OCI-M1 (cell line): ENCODE data around the gene ACTN1.

Source experiments
- DNase-seq: peaks from one replicate; lab custom pipeline; 2025; lab: John Stamatoyannopoulos, UW

ACTN1 gene

DNA sequence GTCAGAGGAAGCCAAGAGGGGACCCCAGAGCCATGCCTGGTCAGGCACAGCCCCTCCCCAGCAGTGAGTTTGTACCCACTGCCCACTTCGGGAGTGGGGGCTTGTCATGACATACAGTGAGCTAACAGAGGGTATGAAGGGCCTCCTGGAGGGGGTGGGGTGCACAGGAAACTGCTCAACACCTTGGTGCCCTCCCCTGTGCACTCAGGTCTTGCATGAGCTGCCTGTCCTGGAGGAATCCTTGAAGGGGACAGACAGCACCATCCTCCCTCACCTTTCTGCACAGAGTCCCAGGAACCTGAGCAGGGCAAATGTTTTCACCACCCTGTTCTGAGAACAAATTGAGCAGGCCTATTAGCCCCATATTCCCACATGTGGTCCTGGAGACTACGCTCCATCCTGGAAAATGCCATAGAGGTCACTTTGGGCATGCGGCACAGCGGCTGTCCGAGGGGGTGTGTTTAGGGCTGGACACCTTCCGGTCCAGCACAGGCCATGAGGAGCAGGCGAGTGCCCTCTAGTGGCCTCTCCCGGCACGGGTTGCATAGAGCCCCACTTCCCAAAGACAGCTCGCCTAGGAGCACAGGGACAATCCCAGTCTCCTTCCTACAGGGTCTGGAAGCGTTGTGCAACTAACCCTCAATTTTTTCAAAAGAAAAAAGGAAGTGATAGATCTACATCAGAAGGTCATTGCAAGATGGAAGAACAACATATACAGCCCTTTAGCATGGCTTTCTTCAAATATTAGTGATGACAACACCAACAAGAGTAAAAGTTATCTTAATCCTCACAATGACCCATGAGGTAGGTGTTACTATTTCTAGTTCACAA lies 154.4 kb downstream of the ACTN1 start:
- DNase-seq: peak; percentile 88

DNA sequence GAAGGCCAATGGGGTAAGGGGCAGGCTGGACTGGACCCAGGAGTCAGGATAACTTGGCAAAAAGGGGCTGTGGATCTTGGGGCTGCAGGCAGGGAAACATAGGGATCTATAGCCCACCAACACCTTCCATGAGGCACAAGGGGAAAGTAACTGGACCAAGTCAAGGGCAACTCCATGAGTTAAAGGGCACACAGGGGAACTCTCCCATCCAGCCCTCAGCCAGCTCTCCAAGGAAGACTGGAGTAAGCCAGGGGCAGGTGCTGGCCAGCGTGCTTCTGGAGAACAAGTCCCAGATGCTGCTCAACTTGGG lies 154.9 kb downstream of the ACTN1 start:
- no peak for DNase-seq
